Colonic mucosa (tissue), 4 donors: ENCODE data around the gene RALA. TPM values are rescaled to one million over a fixed set of nuclear protein-coding genes. Genes with fewer than 3 reads are reported as not detected.

ENCODE experiments used
- DNase-seq: peaks from one replicate; pipeline ENCODE4 v3.0.0-alpha.2; 2020
- H3K27ac ChIP-seq: fragments of 200-600 bp; one replicate; pipeline ENCODE4 v1.8.0; 2021
- H3K27me3 ChIP-seq: fragments of 200-600 bp; one replicate; pipeline ENCODE4 v1.8.0; 2021
- H3K36me3 ChIP-seq: fragments of 200-600 bp; one replicate; pipeline ENCODE4 v1.8.0; 2021
- H3K4me1 ChIP-seq: fragments of 200-600 bp; one replicate; pipeline ENCODE4 v1.8.0; 2021; ENCODE audit warnings: mild to moderate bottlenecking
- H3K4me3 ChIP-seq: fragments of 200-600 bp; one replicate; pipeline ENCODE4 v1.8.0; 2021
- H3K9ac ChIP-seq, 2 donors: one replicate each; pipeline ENCODE4 v1.7.0; 2013; ENCODE audit warnings: control low read depth in 2 of 2, low read depth in 2 of 2, low read length in 2 of 2
- H3K9me3 ChIP-seq: fragments of 200-600 bp; one replicate; pipeline ENCODE4 v1.8.0; 2021
- intact Hi-C: fragments of 100-400 bp; cut with DNase I; formaldehyde crosslinking; loops from one replicate; pipeline ENCODE4 v1.14.1; 2022
- total RNA-seq, 2 donors: library from RNA; stranded (reverse); fragmentation: NEBNext Ultra II Directional in 1 of 2; extraction: Animal tissue kit (Norgen Biotek cat#: 25700) in 1 of 2; gene quantifications; one replicate each; pipeline ENCODE4 v1.2.1, GENCODE V29; 2021
- TF ChIP-seq, protein P1 (sequence below): fragments of 200-600 bp; IDR thresholded peaks from one replicate; pipeline ENCODE4 v1.8.0; 2022; ENCODE audit warnings: antibody characterized with exemption, mild to moderate bottlenecking
- donor health status: healthy.
- donor health status: DM: no; HTN: no; CAD: no.
- donor health status: DM: no; HTN: no; CAD: no.

The RALA gene
- total RNA-seq, 2 donors from 2014 or later, result 47.8 to 55.6 TPM

DNA sequence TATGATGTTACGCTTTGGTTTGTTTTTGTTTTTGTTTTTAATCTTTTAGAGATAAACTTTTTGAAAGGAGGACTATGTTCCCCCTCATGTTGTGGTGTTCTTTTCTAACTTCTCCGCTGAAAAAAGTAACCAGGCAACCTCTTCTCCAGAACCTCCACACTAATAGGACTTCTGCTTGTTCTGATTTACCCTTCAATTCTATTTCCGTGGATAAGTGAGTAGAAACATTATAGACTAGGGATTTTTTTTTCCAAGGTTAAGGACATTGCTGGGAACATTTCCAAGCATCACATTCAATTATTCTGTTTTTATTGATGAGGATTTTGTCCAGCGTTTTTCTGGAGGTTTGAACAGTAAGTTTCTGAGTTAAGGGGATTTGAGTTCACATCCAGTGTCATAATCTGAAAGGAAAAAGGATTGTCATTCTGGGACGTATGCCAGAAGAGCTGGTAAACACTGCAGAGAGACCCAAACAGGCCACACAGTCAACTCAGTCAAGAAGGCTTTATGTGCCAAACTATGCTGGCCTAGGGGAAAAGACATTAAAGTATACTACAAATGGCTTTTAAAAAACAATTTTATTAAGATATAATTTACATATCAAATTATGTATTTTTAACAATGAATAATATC is 28.3 kb upstream of the RALA start:
- DNase-seq, result no peak
- Histone ChIP-seq H3K9me3 (no peaks in the 10 kb centered on the region), H3K27ac (no peak overlapping the region), H3K4me1 (no peaks in the 10 kb centered on the region), H3K27me3 (no peaks in the 10 kb centered on the region), H3K4me3 (no peak overlapping the region), H3K9ac (no peak overlapping the region), H3K36me3 (no peaks in the 10 kb centered on the region)
- TF ChIP-seq, protein P1, sequence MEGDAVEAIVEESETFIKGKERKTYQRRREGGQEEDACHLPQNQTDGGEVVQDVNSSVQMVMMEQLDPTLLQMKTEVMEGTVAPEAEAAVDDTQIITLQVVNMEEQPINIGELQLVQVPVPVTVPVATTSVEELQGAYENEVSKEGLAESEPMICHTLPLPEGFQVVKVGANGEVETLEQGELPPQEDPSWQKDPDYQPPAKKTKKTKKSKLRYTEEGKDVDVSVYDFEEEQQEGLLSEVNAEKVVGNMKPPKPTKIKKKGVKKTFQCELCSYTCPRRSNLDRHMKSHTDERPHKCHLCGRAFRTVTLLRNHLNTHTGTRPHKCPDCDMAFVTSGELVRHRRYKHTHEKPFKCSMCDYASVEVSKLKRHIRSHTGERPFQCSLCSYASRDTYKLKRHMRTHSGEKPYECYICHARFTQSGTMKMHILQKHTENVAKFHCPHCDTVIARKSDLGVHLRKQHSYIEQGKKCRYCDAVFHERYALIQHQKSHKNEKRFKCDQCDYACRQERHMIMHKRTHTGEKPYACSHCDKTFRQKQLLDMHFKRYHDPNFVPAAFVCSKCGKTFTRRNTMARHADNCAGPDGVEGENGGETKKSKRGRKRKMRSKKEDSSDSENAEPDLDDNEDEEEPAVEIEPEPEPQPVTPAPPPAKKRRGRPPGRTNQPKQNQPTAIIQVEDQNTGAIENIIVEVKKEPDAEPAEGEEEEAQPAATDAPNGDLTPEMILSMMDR, result no peak
- intact Hi-C loops, result no loop called here

DNA sequence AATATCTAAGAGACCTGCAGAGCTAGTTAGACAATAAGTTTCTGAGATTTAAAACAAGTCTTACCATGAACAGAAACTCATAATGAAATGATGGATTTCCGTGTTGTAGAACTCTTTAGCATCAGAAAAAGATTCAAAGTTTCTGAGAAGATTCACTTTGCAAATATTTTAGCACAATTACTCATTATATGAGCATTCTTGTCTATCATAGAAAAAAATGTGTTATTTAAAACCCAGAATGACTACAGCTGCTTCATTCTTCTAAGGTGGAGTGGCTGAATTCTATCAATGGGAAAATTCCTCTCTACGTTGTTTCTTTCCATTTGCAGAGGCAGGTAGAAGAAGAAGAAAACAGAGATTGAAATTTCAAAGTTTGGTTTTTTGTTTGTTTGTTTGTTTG is 21.0 kb upstream of the RALA start:
- intact Hi-C loops, result no loop called here
- no peaks in the 10 kb centered on the region for H3K9me3 ChIP-seq
- H3K4me1 ChIP-seq, result no peaks in the 10 kb centered on the region
- no peaks in the 10 kb centered on the region for H3K27me3 ChIP-seq
- no peak overlapping the region for H3K4me3 ChIP-seq
- DNase-seq, result no peak
- no peaks in the 10 kb centered on the region for H3K36me3 ChIP-seq
- TF ChIP-seq, protein P1, result no peak
- no peak overlapping the region for H3K9ac ChIP-seq
- H3K27ac ChIP-seq, result no peak overlapping the region

DNA sequence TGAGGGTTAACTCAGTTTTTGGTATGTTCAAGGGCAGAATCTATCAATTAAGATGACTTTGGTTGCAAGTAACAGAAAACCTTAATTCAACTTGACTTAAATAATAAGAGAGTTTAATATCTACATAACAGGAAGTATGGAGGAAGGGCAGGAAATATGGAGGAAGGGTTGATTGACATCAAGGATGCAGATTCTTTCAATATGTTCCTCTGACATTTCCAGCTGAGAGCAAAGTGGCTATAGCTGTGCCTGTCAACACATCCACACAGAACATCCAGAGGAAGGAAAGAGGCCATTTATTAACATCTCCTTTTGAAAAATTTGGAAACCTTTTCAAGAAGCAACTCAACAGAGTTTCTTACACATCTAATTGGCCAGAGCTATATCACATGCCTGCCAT is 19.4 kb upstream of the RALA start:
- TF ChIP-seq, protein P1, result no peak
- no peak for DNase-seq
- intact Hi-C loops, result no loop called here
- no peaks in the 10 kb centered on the region for H3K27me3 ChIP-seq
- H3K36me3 ChIP-seq, result no peaks in the 10 kb centered on the region
- H3K27ac ChIP-seq, result no peak overlapping the region
- H3K4me1 ChIP-seq, result no peaks in the 10 kb centered on the region
- H3K9ac ChIP-seq, result no peak overlapping the region
- no peak overlapping the region for H3K4me3 ChIP-seq
- H3K9me3 ChIP-seq, result no peaks in the 10 kb centered on the region

GRCh38 chr7:39605087-39605486 is 18.3 kb upstream of the RALA start:
- Histone ChIP-seq H3K4me1 (no peaks in the 10 kb centered on the region), H3K27ac (no peak overlapping the region), H3K4me3 (no peak overlapping the region), H3K9ac (no peak overlapping the region), H3K9me3 (no peaks in the 10 kb centered on the region), H3K36me3 (no peaks in the 10 kb centered on the region), H3K27me3 (no peaks in the 10 kb centered on the region)
- no peak for DNase-seq
- TF ChIP-seq, protein P1, result no peak
- intact Hi-C loops, result no loop called here

- Histone ChIP-seq H3K4me3 (no peak overlapping the region), H3K36me3 (no peaks in the 10 kb centered on the region), H3K27me3 (no peaks in the 10 kb centered on the region), H3K9ac (no peak overlapping the region), H3K4me1 (no peaks in the 10 kb centered on the region), H3K27ac (no peak overlapping the region), H3K9me3 (no peaks in the 10 kb centered on the region)
- TF ChIP-seq, protein P1, result no peak
- no peak for DNase-seq
- intact Hi-C loops, result no loop called here
Measured at GRCh38 chr7:39606352-39606751, 17.0 kb upstream of the RALA start.
